KMS-11 (cell line): ENCODE measurements around the gene PPWD1.

Experiments
- H2AFZ ChIP-seq: fragments of 200-600 bp; sonication (generic); 2 replicates; pipeline ENCODE4 v1.6.1; 2016; ENCODE audit warnings: antibody characterized with exemption, mixed run types, low read depth
- H3K27ac ChIP-seq: fragments of 200-600 bp; sonication (generic); 2 replicates; pipeline ENCODE4 v1.6.1; 2016; ENCODE audit warnings: mild to moderate bottlenecking, mixed run types
- H3K27me3 ChIP-seq: fragments of 200-600 bp; sonication (generic); 2 replicates; pipeline ENCODE4 v1.6.1; 2017; ENCODE audit warnings: mild to moderate bottlenecking, low read depth, mixed run types, moderate library complexity; ENCODE audit not compliant: insufficient read depth
- H3K36me3 ChIP-seq: fragments of 200-600 bp; sonication (generic); 2 replicates; pipeline ENCODE4 v1.6.1; 2017; ENCODE audit warnings: mild to moderate bottlenecking, mixed run types; ENCODE audit not compliant: insufficient read depth
- H3K4me1 ChIP-seq: fragments of 200-600 bp; sonication (generic); 2 replicates; pipeline ENCODE4 v1.6.1; 2016; ENCODE audit warnings: mild to moderate bottlenecking, low read depth, mixed run types; ENCODE audit not compliant: poor library complexity, severe bottlenecking
- H3K4me2 ChIP-seq: fragments of 200-600 bp; sonication (generic); 2 replicates; pipeline ENCODE4 v1.7.0; 2016; ENCODE audit warnings: mild to moderate bottlenecking, mixed run types
- H3K4me3 ChIP-seq: fragments of 200-600 bp; sonication (generic); IDR thresholded peaks from 2 replicates; pipeline ENCODE4 v1.6.1; 2017; ENCODE audit warnings: low read depth, low read length, mixed read lengths; ENCODE audit not compliant: insufficient read depth
- H3K79me2 ChIP-seq: fragments of 200-600 bp; sonication (generic); 2 replicates; pipeline ENCODE4 v1.6.1; 2016; ENCODE audit warnings: low read depth, mixed run types; ENCODE audit not compliant: insufficient read depth
- H3K9ac ChIP-seq: fragments of 200-600 bp; sonication (generic); 2 replicates; pipeline ENCODE4 v1.6.1; 2016; ENCODE audit warnings: mild to moderate bottlenecking, mixed run types
- H4K20me1 ChIP-seq: fragments of 200-600 bp; sonication (generic); 2 replicates; pipeline ENCODE4 v1.6.1; 2016; ENCODE audit warnings: mild to moderate bottlenecking, mixed run types; ENCODE audit not compliant: insufficient read depth
- TF ChIP-seq, protein P1 (sequence below): fragments of 200-600 bp; sonication (generic); conservative IDR thresholded peaks from 2 replicates; pipeline ENCODE4 v1.6.1; 2017; ENCODE audit warnings: low read depth, mild to moderate bottlenecking, antibody characterized with exemption, low read length, moderate library complexity, mixed read lengths

PPWD1 gene

DNA sequence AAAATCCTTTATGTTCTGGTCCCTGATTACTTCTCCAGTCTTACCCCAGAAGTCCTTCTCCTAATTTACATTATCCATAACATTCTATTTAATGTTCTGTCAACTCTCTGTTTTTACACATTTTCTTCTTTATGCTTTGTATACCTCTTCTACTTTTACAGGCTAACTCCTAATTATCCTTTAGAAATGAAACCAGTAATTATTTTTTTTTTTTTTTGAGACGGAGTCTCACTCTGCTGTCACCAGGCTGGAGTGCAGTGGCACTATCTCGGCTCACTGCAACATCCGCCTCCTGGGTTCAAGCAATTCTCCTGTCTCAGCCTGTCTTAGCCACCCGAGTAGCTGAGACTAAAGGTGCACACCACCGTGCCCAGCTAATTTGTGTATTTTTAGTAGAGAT lies 9.2 kb upstream of the PPWD1 start:
- Histone ChIP-seq H3K4me2 (no peak overlapping the region), H3K36me3 (peaks cover 3% of the 10 kb centered on the region; the same call in 1 of the 2 replicates), H3K27me3 (no peaks in the 10 kb centered on the region), H4K20me1 (no peaks in the 10 kb centered on the region), H3K4me1 (peaks cover 21% of the 10 kb centered on the region), H3K9ac (no peak overlapping the region), H3K27ac (no peak overlapping the region), H2AFZ (no peak overlapping the region), H3K79me2 (no peaks in the 10 kb centered on the region), H3K4me3 (no peak overlapping the region)
- TF ChIP-seq, protein P1, sequence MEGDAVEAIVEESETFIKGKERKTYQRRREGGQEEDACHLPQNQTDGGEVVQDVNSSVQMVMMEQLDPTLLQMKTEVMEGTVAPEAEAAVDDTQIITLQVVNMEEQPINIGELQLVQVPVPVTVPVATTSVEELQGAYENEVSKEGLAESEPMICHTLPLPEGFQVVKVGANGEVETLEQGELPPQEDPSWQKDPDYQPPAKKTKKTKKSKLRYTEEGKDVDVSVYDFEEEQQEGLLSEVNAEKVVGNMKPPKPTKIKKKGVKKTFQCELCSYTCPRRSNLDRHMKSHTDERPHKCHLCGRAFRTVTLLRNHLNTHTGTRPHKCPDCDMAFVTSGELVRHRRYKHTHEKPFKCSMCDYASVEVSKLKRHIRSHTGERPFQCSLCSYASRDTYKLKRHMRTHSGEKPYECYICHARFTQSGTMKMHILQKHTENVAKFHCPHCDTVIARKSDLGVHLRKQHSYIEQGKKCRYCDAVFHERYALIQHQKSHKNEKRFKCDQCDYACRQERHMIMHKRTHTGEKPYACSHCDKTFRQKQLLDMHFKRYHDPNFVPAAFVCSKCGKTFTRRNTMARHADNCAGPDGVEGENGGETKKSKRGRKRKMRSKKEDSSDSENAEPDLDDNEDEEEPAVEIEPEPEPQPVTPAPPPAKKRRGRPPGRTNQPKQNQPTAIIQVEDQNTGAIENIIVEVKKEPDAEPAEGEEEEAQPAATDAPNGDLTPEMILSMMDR, result no peak

DNA sequence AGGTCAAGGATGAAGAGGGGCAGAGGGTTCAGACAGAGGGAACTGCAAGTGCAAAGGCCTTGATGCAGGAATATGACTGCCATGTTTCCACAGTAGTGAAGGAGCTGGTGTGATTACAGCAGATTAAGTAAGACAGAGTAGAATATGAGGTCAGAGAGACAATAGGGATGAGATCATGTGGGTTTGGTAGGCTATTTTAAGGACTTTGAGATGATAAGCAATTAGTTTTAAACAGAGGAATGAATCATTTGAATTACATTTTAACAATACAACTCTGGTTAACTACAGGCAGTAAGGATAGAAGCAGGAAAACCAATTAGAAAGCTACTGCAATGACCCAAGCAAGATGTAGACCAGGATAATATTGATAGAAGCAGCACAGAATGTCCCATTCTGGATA lies 7.8 kb upstream of the PPWD1 start:
- Histone ChIP-seq H4K20me1 (no peaks in the 10 kb centered on the region), H3K79me2 (peaks cover 3% of the 10 kb centered on the region; the same call in 1 of the 2 replicates), H3K27me3 (no peaks in the 10 kb centered on the region), H3K4me2 (no peak overlapping the region), H3K4me1 (peaks cover 21% of the 10 kb centered on the region), H2AFZ (no peak overlapping the region), H3K27ac (no peak overlapping the region), H3K9ac (no peak overlapping the region), H3K36me3 (peaks cover 3% of the 10 kb centered on the region; the same call in 1 of the 2 replicates), H3K4me3 (no peak overlapping the region)
- TF ChIP-seq, protein P1, result no peak

- Histone ChIP-seq H3K79me2 (peaks cover 11% of the 10 kb centered on the region; the same call in 1 of the 2 replicates), H3K27ac (no peak overlapping the region), H4K20me1 (no peaks in the 10 kb centered on the region), H3K27me3 (no peaks in the 10 kb centered on the region), H3K4me1 (peaks cover 28% of the 10 kb centered on the region), H2AFZ (no peak overlapping the region), H3K4me3 (no peak overlapping the region), H3K4me2 (no peak overlapping the region), H3K36me3 (peaks cover 3% of the 10 kb centered on the region; the same call in 1 of the 2 replicates), H3K9ac (no peak overlapping the region)
- TF ChIP-seq, protein P1, result no peak
Observed at GRCh38 chr5:65556181-65556580, 6.9 kb upstream of the PPWD1 start.

- peaks cover 17% of the 10 kb centered on the region; the same call in 1 of the 2 replicates for H3K79me2 ChIP-seq
- TF ChIP-seq, protein P1, result no peak
- no peaks in the 10 kb centered on the region for H4K20me1 ChIP-seq
- H2AFZ ChIP-seq, result no peak overlapping the region
- no peaks in the 10 kb centered on the region for H3K36me3 ChIP-seq
- no peak overlapping the region for H3K9ac ChIP-seq
- H3K27ac ChIP-seq, result no peak overlapping the region
- H3K4me2 ChIP-seq, result no peak overlapping the region
- peaks cover 33% of the 10 kb centered on the region for H3K4me1 ChIP-seq
- H3K27me3 ChIP-seq, result no peaks in the 10 kb centered on the region
- H3K4me3 ChIP-seq, result no peak overlapping the region
Observed at GRCh38 chr5:65556718-65557117, 6.4 kb upstream of the PPWD1 start.

DNA sequence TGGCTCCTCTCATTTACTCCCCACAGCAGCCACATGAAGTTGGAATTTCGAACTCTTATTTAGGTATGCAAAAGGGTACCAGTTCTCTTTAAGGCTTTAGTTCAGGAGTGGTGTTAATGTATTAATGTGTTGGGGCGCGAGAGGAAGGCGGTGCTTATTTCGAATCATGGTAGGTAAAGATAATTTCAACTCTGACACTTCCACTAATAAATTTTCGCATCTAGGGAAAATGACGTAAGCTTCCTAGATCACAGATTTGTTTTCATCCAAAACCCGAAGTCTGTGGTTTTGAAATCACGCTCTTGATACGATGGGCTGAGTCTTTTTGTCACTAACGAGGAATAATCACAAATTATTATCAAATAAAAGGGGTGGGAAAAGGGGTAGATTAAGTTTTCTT lies 681 bp downstream of the PPWD1 start:
- no peak overlapping the region for H3K4me3 ChIP-seq
- no peaks in the 10 kb centered on the region for H4K20me1 ChIP-seq
- H2AFZ ChIP-seq, result peak overlapping the region; percentile 81
- H3K4me1 ChIP-seq, result peaks cover 31% of the 10 kb centered on the region
- H3K27me3 ChIP-seq, result no peaks in the 10 kb centered on the region
- H3K79me2 ChIP-seq, result peaks cover 58% of the 10 kb centered on the region
- peak overlapping the region; percentile 75 for H3K4me2 ChIP-seq
- no peaks in the 10 kb centered on the region for H3K36me3 ChIP-seq
- H3K27ac ChIP-seq, result peak overlapping the region; percentile 88
- TF ChIP-seq, protein P1, result no peak
- peak overlapping the region; percentile 82 for H3K9ac ChIP-seq
